ENCODE results near the gene SH3PXD2A. TPM values are rescaled to one million over a fixed set of nuclear protein-coding genes. Genes with fewer than 3 reads are reported as not detected.

Gene SH3PXD2A
- total and polyA plus RNA-seq, 2 donors (not counting 1 experiment from before 2014, with no cell fraction given), result 3.2 to 33.5 TPM

DNA sequence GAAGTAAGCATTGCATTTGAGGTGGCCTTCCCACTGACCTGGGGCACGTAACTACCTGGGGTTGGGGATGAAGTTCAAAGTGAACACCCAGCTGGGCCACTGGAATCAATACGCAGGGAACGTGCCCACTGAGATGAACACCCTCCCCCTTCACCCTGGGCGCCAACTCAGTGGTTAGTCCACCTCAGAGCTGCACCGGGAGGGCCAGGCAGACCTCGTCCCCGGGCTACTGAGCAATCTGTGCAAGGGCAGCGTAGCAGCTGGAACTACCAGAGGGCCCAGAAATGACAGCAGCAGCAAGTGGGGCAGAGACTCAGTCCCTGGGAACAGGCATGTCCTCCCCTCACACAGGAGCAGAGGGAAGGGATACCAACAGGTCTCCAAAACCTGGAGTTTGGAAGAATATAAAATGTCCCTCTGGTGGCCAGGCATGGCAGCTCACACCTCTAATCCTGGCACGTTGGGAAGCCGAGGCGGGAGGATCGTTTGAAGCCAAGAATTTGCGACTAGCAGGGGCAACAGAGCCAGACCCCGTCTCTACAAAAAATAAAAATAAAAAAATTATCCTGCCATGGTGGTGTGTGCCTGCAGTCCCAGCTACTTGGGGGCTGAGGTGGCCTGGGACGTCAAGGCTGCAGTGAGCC lies 143.9 kb downstream of the SH3PXD2A start:
- Histone ChIP-seq H3K79me2 (ENCODE audit: control insufficient read depth, insufficient read depth, low read length) (no peaks in the 10 kb centered on the region), H3K9ac (ENCODE audit: low read length) (no peak overlapping the region), H3K27ac (ENCODE audit: low read length in 2 of 2) (no peak overlapping the region), H3K27me3 (replicated peaks in 1 of 4; ENCODE audit: control extremely low read depth in 1 of 4, control insufficient read depth in 3 of 4, insufficient read depth in 4 of 4, low read length in 3 of 4) (no peaks in the 10 kb centered on the region), H3K4me2 (replicated peaks; ENCODE audit: low read depth, low read length, poor library complexity, severe bottlenecking) (no peak overlapping the region), H3K4me1 (ENCODE audit: control insufficient read depth in 2 of 2, insufficient read depth in 2 of 2, low read length in 2 of 2) (no peaks in the 10 kb centered on the region), H3K36me3 (replicated peaks in 1 of 2; ENCODE audit: control extremely low read depth in 1 of 2, control insufficient read depth in 1 of 2, extremely low read depth in 1 of 2, insufficient read depth in 2 of 2, low read length in 1 of 2) (no peaks in the 10 kb centered on the region), H3K4me3 (ENCODE audit: control extremely low read depth in 1 of 5, extremely low read depth in 1 of 5, insufficient read depth in 1 of 5, low read depth in 2 of 5, low read length in 4 of 5) (no peak overlapping the region), H4K20me1 (ENCODE audit: control insufficient read depth, insufficient read depth, low read length, poor library complexity, severe bottlenecking) (no peaks in the 10 kb centered on the region), H3K9me3 (ENCODE audit: control extremely low read depth in 1 of 3, control insufficient read depth in 2 of 3, insufficient read depth in 1 of 3, low read length in 2 of 3) (no peaks in the 10 kb centered on the region), H2AFZ (ENCODE audit: insufficient read depth, low read depth, low read length, poor library complexity, severe bottlenecking) (no peak overlapping the region)
- CTCF ChIA-PET, result interaction anchor here (0.9 to 6.2 kb wide), 7 partner anchors 9 to 163 kb away, joined by 3 to 56 read pairs (median 4); no protein-coding TSS in a partner anchor
- no peak overlapping the region for H3K4me3 Mint-ChIP-seq
- intact Hi-C loops (cut with micrococcal nuclease), result loop anchor here (5.0 to 10.0 kb wide), 2 partner anchors 636 to 1213 kb away; no protein-coding TSS in a partner anchor
- H3K9me3 Mint-ChIP-seq (ENCODE audit: insufficient read depth), result no peaks in the 10 kb centered on the region
- ATAC-seq (ENCODE audit: low read depth) (no peak), DNase-seq (no peak)
- H3K4me1 Mint-ChIP-seq, result no peaks in the 10 kb centered on the region
- TF ChIP-seq CTCF (IDR thresholded peaks at IDR 0.05) (no peak), EZH2 (IDR thresholded peaks at IDR 0.05; ENCODE audit: borderline replicate concordance, insufficient read depth, low read depth, low read length, poor library complexity, severe bottlenecking) (no peak)
- peaks cover 6% of the 10 kb centered on the region for H3K27me3 Mint-ChIP-seq
- WGBS (ENCODE audit: insufficient coverage), result 74% methylated on average over 8 of the region's 15 CpGs
- POLR2A ChIA-PET, result no interaction called here
- no peak overlapping the region for H3K27ac Mint-ChIP-seq

DNA sequence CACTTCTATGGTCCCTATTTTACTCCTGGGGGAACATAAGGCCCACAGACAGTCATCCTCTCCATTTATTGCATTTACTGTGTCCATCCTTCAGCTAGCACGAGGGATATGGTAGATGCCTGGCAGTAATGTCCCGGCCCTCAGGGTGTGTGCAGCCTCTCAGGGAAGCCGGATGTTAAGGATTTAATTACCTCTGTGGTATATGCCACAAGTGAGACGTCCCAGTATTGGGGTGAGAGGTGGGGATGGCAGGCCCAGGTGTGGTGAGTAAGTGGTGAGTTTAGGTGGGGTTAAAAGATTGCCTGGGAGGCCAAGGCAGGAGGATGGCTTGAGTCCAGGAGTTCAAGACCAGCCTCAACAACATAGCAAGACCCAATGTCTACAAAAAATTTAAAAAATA lies 144.9 kb downstream of the SH3PXD2A start:
- POLR2A ChIA-PET, result no interaction called here
- 76% methylated on average over 3 of the region's 4 CpGs for WGBS (ENCODE audit: insufficient coverage)
- no peaks in the 10 kb centered on the region for H3K4me1 ChIP-seq (ENCODE audit: control insufficient read depth in 2 of 2, insufficient read depth in 2 of 2, low read length in 2 of 2)
- Mint-ChIP-seq H3K27ac (no peak overlapping the region), H3K4me1 (no peaks in the 10 kb centered on the region), H3K9me3 (ENCODE audit: insufficient read depth) (no peaks in the 10 kb centered on the region), H3K4me3 (no peak overlapping the region), H3K27me3 (peaks cover 6% of the 10 kb centered on the region)
- CTCF ChIA-PET, result interaction anchor here (1.2 to 6.2 kb wide), 6 partner anchors 8 to 178 kb away, joined by 3 to 56 read pairs (median 4); no protein-coding TSS in a partner anchor
- no peak for DNase-seq
- intact Hi-C loops (cut with micrococcal nuclease), result loop anchor here (5.0 to 10.0 kb wide), 2 partner anchors 637 to 1214 kb away; no protein-coding TSS in a partner anchor
- ATAC-seq (ENCODE audit: low read depth), result no peak
- H4K20me1 ChIP-seq (ENCODE audit: control insufficient read depth, insufficient read depth, low read length, poor library complexity, severe bottlenecking), result no peaks in the 10 kb centered on the region
- H2AFZ ChIP-seq (ENCODE audit: insufficient read depth, low read depth, low read length, poor library complexity, severe bottlenecking), result no peak overlapping the region
- H3K4me3 ChIP-seq (ENCODE audit: control extremely low read depth in 1 of 5, extremely low read depth in 1 of 5, insufficient read depth in 1 of 5, low read depth in 2 of 5, low read length in 4 of 5), result no peak overlapping the region
- no peak overlapping the region for H3K4me2 ChIP-seq (replicated peaks; ENCODE audit: low read depth, low read length, poor library complexity, severe bottlenecking)
- H3K9ac ChIP-seq (ENCODE audit: low read length), result no peak overlapping the region
- H3K27me3 ChIP-seq (replicated peaks in 1 of 4; ENCODE audit: control extremely low read depth in 1 of 4, control insufficient read depth in 3 of 4, insufficient read depth in 4 of 4, low read length in 3 of 4), result no peaks in the 10 kb centered on the region
- TF ChIP-seq CTCF (IDR thresholded peaks at IDR 0.05) (no peak), EZH2 (IDR thresholded peaks at IDR 0.05; ENCODE audit: borderline replicate concordance, insufficient read depth, low read depth, low read length, poor library complexity, severe bottlenecking) (no peak)
- no peaks in the 10 kb centered on the region for H3K9me3 ChIP-seq (ENCODE audit: control extremely low read depth in 1 of 3, control insufficient read depth in 2 of 3, insufficient read depth in 1 of 3, low read length in 2 of 3)
- no peaks in the 10 kb centered on the region for H3K79me2 ChIP-seq (ENCODE audit: control insufficient read depth, insufficient read depth, low read length)
- no peaks in the 10 kb centered on the region for H3K36me3 ChIP-seq (replicated peaks in 1 of 2; ENCODE audit: control extremely low read depth in 1 of 2, control insufficient read depth in 1 of 2, extremely low read depth in 1 of 2, insufficient read depth in 2 of 2, low read length in 1 of 2)
- no peak overlapping the region for H3K27ac ChIP-seq (ENCODE audit: low read length in 2 of 2)
